IPS DF 4.7 (cell line): Measurements from ENCODE around the gene PIAS4.

ENCODE experiments used
- DNase-seq: peaks from one replicate; pipeline ENCODE4 v3.0.0-alpha.2; 2013; ENCODE audit warnings: low spot score; ENCODE audit errors: extremely low read depth

Gene PIAS4

GRCh38 chr19:3977242-3978143, 30.0 kb upstream of the PIAS4 start:
- DNase-seq, result no peak

- no peak for DNase-seq
Measured at GRCh38 chr19:3978145-3978544, 29.4 kb upstream of the PIAS4 start.

GRCh38 chr19:3979289-3979673, 28.3 kb upstream of the PIAS4 start:
- no peak for DNase-seq

GRCh38 chr19:3979674-3980352, 27.7 kb upstream of the PIAS4 start:
- no peak for DNase-seq

GRCh38 chr19:3980353-3981251, 26.9 kb upstream of the PIAS4 start:
- DNase-seq, result no peak

- no peak for DNase-seq
Measured at GRCh38 chr19:3981373-3981735, 26.2 kb upstream of the PIAS4 start.

GRCh38 chr19:3981736-3982681, 25.5 kb upstream of the PIAS4 start:
- DNase-seq, result no peak

- DNase-seq, result no peak
Measured at GRCh38 chr19:3982701-3983541, 24.6 kb upstream of the PIAS4 start.

- no peak for DNase-seq
Measured at GRCh38 chr19:3983542-3983914, 24.0 kb upstream of the PIAS4 start.

GRCh38 chr19:3983936-3984583, 23.5 kb upstream of the PIAS4 start:
- DNase-seq, result no peak

- DNase-seq, result no peak
Measured at GRCh38 chr19:3984584-3984907, 23.0 kb upstream of the PIAS4 start.

GRCh38 chr19:3984908-3985642, 22.5 kb upstream of the PIAS4 start, which contains the start of gene EEF2:
TSS of gene EEF2 (minus strand) at chr19:3985463. CDS start at chr19:3985380, 83 bp downstream.
- DNase-seq, result no peak

- DNase-seq, result no peak
Measured at GRCh38 chr19:3985643-3986259, 21.8 kb upstream of the PIAS4 start.

- no peak for DNase-seq
Measured at GRCh38 chr19:3986260-3987041, 21.1 kb upstream of the PIAS4 start.

- no peak for DNase-seq
Measured at GRCh38 chr19:3987619-3988371, 19.7 kb upstream of the PIAS4 start.

GRCh38 chr19:3990815-3991117, 16.8 kb upstream of the PIAS4 start:
- DNase-seq, result no peak

- no peak for DNase-seq
Measured at GRCh38 chr19:3995607-3996006, 11.9 kb upstream of the PIAS4 start.
